HUES6 (cell line): ENCODE measurements around the gene EGFLAM.

ENCODE experiments used
- H3K27ac ChIP-seq: 2 replicates; pipeline ENCODE4 v1.7.0; 2013; ENCODE audit warnings: low read depth, mild to moderate bottlenecking, low read length, inconsistent platforms
- H3K27me3 ChIP-seq: 2 replicates; pipeline ENCODE4 v1.6.1; 2013; ENCODE audit warnings: low read length; ENCODE audit not compliant: control insufficient read depth, insufficient read depth
- H3K36me3 ChIP-seq: 2 replicates; pipeline ENCODE4 v1.6.1; 2013; ENCODE audit warnings: low read length; ENCODE audit not compliant: control insufficient read depth, insufficient read depth
- H3K4me1 ChIP-seq: 2 replicates; pipeline ENCODE4 v1.6.1; 2013; ENCODE audit warnings: low read length; ENCODE audit not compliant: control insufficient read depth, insufficient read depth
- H3K4me3 ChIP-seq: 2 replicates; pipeline ENCODE4 v1.5.1; 2013; ENCODE audit warnings: low read depth, low read length
- H3K9ac ChIP-seq: one replicate; pipeline ENCODE4 v1.6.1; 2013; ENCODE audit warnings: mild to moderate bottlenecking, low read length
- H3K9me3 ChIP-seq: 2 replicates; pipeline ENCODE4 v1.6.1; 2013; ENCODE audit warnings: low read depth, low read length; ENCODE audit not compliant: control insufficient read depth, insufficient read depth

The EGFLAM gene

DNA sequence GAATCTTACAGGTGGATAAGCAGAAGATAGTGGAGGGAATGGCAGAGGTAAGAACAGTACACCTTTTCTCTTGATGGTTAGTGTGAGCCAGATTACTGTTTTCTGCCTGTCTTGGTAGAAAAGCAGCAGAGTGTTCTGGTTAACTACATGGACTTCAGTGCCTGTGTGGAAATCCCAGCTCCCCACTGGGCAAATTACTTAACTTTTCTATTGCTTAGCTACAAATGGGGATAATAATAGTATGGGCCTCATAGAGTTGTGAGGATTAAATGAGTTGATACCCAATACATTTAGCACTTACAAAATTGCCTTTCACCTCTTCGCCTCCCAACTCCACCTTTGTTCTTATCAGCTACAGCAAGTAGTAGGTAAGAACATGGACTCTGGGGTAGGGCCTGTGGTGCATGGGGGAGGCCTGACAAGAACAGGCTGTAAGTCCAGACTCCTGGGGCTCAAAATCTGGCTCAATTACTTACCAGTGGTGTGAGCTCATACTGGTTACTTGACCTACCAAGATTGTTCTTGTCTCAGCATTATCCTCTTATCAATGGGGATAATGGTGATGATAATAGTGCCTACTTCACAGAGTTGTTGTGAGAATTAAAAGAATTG is 173.0 kb downstream of the EGFLAM start:
- H3K4me1 ChIP-seq, result peaks cover 7% of the 10 kb centered on the region; the same call in 1 of the 2 replicates
- no peak overlapping the region for H3K9ac ChIP-seq
- no peaks in the 10 kb centered on the region for H3K36me3 ChIP-seq
- no peaks in the 10 kb centered on the region for H3K27me3 ChIP-seq
- H3K4me3 ChIP-seq, result no peak overlapping the region
- H3K27ac ChIP-seq, result no peak overlapping the region
- H3K9me3 ChIP-seq, result no peaks in the 10 kb centered on the region

DNA sequence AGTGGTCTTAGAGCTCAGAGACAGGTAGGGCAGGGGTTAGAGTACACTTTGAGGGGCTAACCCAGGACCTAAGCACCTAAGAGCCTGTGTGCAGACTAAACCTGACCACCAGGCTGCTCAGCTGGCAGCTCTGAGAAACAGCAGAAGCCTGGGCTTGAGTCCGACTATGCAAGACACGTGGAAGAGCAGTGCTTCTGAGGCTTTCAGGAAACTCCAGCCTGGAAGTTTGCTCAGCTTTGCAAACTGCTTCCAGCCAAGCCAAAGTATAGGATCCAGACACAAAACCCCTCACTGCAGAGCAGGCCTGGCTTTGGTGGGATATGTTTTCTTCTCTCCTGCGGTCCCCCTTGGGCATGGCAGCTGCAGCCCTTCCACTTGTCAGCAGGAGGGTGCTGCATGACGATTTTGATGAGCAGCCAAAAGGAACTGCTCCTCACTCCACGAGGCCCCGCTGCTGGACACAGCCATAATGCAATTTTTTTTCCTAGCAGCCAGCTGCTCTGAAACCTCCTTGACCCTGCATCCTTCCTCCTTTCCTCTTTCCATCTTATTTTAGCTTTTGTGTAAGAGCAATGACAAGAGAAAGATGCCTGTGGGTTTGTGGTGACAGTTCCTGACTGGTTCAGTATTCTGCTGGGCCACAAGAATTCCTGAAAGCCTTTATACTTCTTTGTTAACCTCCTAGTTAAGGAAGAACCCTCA is 175.0 kb downstream of the EGFLAM start:
- no peak overlapping the region for H3K4me3 ChIP-seq
- H3K9ac ChIP-seq, result no peak overlapping the region
- H3K27me3 ChIP-seq, result no peaks in the 10 kb centered on the region
- no peaks in the 10 kb centered on the region for H3K9me3 ChIP-seq
- H3K4me1 ChIP-seq, result peaks cover 5% of the 10 kb centered on the region; the same call in 1 of the 2 replicates
- H3K36me3 ChIP-seq, result no peaks in the 10 kb centered on the region
- no peak overlapping the region for H3K27ac ChIP-seq

- H3K27ac ChIP-seq, result no peak overlapping the region
- no peaks in the 10 kb centered on the region for H3K27me3 ChIP-seq
- H3K9me3 ChIP-seq, result no peaks in the 10 kb centered on the region
- H3K4me3 ChIP-seq, result no peak overlapping the region
- no peaks in the 10 kb centered on the region for H3K36me3 ChIP-seq
- H3K9ac ChIP-seq, result no peak overlapping the region
- H3K4me1 ChIP-seq, result peaks cover 3% of the 10 kb centered on the region; the same call in 1 of the 2 replicates
These were observed 176.8 kb downstream of the EGFLAM start for GRCh38 chr5:38434966-38435705.

DNA sequence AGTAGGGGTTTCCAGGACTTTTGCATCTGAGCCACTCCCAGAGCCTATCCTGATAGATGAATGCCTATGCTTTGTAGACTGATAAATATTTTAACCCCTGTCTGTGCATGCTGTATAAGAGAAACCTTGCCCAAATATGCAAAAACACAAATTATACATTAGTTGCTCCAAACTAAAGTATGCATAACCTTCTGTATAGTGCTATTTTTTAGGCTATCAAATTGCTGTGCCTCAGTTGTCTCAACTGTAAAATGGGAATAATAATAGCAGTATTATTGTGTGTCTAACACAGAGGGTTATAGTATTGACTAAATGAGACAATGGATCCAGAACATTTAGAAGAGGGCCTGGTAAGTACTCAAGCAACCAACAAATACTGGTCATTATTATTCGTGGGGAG is 180.4 kb downstream of the EGFLAM start:
- no peaks in the 10 kb centered on the region for H3K27me3 ChIP-seq
- H3K36me3 ChIP-seq, result no peaks in the 10 kb centered on the region
- no peak overlapping the region for H3K9ac ChIP-seq
- H3K27ac ChIP-seq, result no peak overlapping the region
- no peak overlapping the region for H3K4me3 ChIP-seq
- peaks cover 3% of the 10 kb centered on the region; the same call in 1 of the 2 replicates for H3K4me1 ChIP-seq
- no peaks in the 10 kb centered on the region for H3K9me3 ChIP-seq

DNA sequence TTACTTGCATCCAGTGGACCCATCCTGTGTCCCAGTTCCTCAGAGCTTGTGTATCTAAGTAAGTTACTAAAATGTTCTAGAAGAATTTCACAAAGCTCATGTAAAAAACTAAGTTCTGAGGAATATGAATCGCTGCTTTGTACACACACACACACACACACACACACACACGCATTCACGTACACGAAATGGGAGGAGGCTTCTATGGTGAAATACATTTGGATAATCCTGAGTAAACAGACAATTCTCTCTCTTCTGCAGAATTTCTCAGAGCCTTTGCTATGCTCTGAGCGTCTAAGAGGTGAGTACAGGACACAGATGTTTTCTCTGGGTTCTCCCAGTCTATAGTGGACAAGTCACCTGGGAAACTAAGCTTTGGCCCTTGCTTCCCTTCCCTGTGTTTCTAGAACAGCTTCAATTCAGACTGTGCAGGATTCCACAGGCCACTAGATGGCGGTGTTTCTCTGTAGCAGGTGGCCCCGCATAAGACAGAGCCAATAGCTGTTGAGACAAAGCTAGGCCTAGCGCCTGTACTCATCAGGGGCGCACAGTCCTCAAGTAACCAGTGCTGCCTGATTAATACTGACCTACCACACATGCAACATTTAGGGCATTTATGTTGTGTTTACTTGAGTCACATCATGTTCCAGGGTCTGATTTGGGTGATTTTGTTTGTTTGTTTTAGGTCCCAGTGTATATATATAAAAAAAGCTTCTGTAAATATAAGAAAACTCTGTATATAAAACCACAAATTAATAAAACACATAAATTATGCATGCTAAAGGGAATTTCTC is 183.3 kb downstream of the EGFLAM start:
- no peak overlapping the region for H3K9ac ChIP-seq
- no peaks in the 10 kb centered on the region for H3K27me3 ChIP-seq
- H3K4me1 ChIP-seq, result peaks cover 2% of the 10 kb centered on the region; the same call in 1 of the 2 replicates
- H3K9me3 ChIP-seq, result no peaks in the 10 kb centered on the region
- H3K36me3 ChIP-seq, result no peaks in the 10 kb centered on the region
- H3K27ac ChIP-seq, result no peak overlapping the region
- no peak overlapping the region for H3K4me3 ChIP-seq

DNA sequence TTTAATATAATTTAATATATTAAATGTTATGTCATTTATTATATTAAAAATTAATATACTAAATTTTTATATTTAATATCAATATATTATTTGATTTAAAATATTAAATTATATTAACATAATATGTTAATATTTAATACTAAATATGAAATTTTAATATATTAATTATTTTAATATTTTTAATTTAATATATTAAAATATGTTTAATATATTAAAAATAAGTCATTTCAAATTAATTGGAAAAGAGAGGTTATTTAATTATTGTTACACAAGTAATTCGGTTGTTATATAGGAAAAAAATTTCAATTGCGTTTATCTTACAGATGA is 183.9 kb downstream of the EGFLAM start:
- Histone ChIP-seq H3K4me3 (no peak overlapping the region), H3K27ac (no peak overlapping the region), H3K4me1 (no peaks in the 10 kb centered on the region), H3K27me3 (no peaks in the 10 kb centered on the region), H3K9me3 (no peaks in the 10 kb centered on the region), H3K9ac (no peak overlapping the region), H3K36me3 (no peaks in the 10 kb centered on the region)

DNA sequence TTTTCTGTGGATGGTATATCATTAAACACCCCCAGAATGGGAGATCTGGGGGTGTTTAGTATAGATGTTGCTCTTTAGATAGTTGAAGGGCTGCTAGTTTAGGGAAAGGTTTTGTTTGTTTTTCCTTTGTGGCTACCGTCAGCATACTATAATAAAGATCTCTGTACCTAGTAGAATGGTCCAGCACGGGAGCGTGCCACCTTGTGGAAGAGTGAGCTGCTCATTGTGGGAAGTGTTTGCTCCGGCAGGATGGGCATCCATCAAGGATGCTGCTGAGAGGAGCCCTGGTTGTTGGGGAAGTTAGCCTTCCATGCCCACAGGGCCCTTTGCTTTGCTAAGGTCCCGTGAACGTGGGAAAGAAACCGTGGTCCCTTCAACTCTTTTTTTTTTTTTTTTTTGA is 185.0 kb downstream of the EGFLAM start:
- no peaks in the 10 kb centered on the region for H3K27me3 ChIP-seq
- no peaks in the 10 kb centered on the region for H3K9me3 ChIP-seq
- H3K27ac ChIP-seq, result no peak overlapping the region
- H3K4me1 ChIP-seq, result no peaks in the 10 kb centered on the region
- no peak overlapping the region for H3K9ac ChIP-seq
- H3K4me3 ChIP-seq, result no peak overlapping the region
- H3K36me3 ChIP-seq, result no peaks in the 10 kb centered on the region

DNA sequence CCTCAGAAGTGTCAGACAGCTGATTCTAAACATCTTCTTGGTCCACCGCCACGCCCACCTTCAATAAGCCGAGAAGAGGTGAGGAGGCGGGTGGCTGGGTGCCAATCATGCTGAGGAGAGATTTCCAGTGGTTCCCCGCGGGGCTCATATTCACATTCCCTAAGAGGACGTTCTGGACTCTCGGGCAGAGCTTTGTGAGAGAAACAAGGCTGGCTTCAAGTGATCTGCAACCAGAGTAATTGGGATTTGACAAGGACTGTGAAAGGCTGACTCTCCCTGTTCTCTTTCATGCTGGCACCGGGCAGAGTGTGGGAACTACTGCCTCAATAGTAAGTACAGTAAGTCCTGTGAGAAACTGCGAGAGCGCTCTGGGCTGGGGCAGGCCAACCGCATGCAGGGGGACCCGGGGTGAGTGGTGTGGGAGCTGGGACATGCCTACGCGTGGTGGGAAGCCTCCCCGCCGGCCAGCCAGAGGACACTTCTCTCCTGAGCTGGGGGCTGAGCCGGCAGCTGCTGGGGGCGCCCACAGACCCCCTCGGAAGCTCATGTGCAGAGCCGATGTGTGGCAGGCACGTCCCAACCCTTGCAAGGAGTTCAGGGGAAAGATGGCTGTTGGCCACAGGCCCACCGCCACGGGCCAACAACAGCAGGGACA is 187.1 kb downstream of the EGFLAM start:
- no peak overlapping the region for H3K4me3 ChIP-seq
- no peaks in the 10 kb centered on the region for H3K36me3 ChIP-seq
- H3K27ac ChIP-seq, result no peak overlapping the region
- no peaks in the 10 kb centered on the region for H3K4me1 ChIP-seq
- H3K9me3 ChIP-seq, result no peaks in the 10 kb centered on the region
- no peak overlapping the region for H3K9ac ChIP-seq
- no peaks in the 10 kb centered on the region for H3K27me3 ChIP-seq

- H3K9ac ChIP-seq, result no peak overlapping the region
- H3K4me1 ChIP-seq, result no peaks in the 10 kb centered on the region
- no peaks in the 10 kb centered on the region for H3K36me3 ChIP-seq
- H3K27ac ChIP-seq, result no peak overlapping the region
- no peak overlapping the region for H3K4me3 ChIP-seq
- no peaks in the 10 kb centered on the region for H3K9me3 ChIP-seq
- no peaks in the 10 kb centered on the region for H3K27me3 ChIP-seq
These were observed 187.7 kb downstream of the EGFLAM start for GRCh38 chr5:38446029-38446522.

- Histone ChIP-seq H3K27me3 (no peaks in the 10 kb centered on the region), H3K27ac (no peak overlapping the region), H3K4me3 (no peak overlapping the region), H3K36me3 (no peaks in the 10 kb centered on the region), H3K4me1 (no peaks in the 10 kb centered on the region), H3K9ac (no peak overlapping the region), H3K9me3 (no peaks in the 10 kb centered on the region)
These were observed 188.7 kb downstream of the EGFLAM start for GRCh38 chr5:38447056-38447455.
